Lung (tissue), 12 donors: Measurements from ENCODE around the gene CEP192. TPM values are rescaled to one million over a fixed set of nuclear protein-coding genes. Genes with fewer than 3 reads are reported as not detected.

Experiments used
- ATAC-seq: fragments of 200-7000 bp; cut with Tn5 transposase; one replicate; pipeline ENCODE4 v1.9.1; 2020; ENCODE audit warnings: moderate number of reproducible peaks; ENCODE audit not compliant: insufficient read depth, low FRiP score
- DNase-seq, 3 donors: peaks; one replicate each; pipeline ENCODE4 v3.0.0-alpha.2; 2013 to 2017
- H3K27ac ChIP-seq, 2 donors: one replicate each; pipeline ENCODE4 v1.5.1; 2013; ENCODE audit warnings: mild to moderate bottlenecking in 2 of 2, moderate library complexity in 2 of 2, control low read depth in 1 of 2, inconsistent platforms in 1 of 2, low read depth in 1 of 2, low read length in 1 of 2
- H3K27me3 ChIP-seq, 3 donors: one replicate each; pipeline ENCODE4 v1.5.1; 2013; ENCODE audit warnings: low read length in 2 of 3; ENCODE audit not compliant: control insufficient read depth in 3 of 3, insufficient read depth in 3 of 3
- H3K36me3 ChIP-seq, 4 donors: one replicate each; pipeline ENCODE4 v1.5.1; 2013; ENCODE audit warnings: low read length in 4 of 4, mild to moderate bottlenecking in 1 of 4, moderate library complexity in 1 of 4; ENCODE audit not compliant: control insufficient read depth in 4 of 4, insufficient read depth in 4 of 4
- H3K4me1 ChIP-seq, 5 donors: one replicate each; pipeline ENCODE4 v1.5.1; 2013; ENCODE audit warnings: low read length in 5 of 5, mild to moderate bottlenecking in 2 of 5, moderate library complexity in 1 of 5; ENCODE audit not compliant: control insufficient read depth in 5 of 5, insufficient read depth in 5 of 5
- H3K4me3 ChIP-seq: one replicate; pipeline ENCODE4 v1.5.1; 2013; ENCODE audit warnings: mild to moderate bottlenecking, control low read depth, moderate library complexity
- H3K9ac ChIP-seq, 2 donors: one replicate each; pipeline ENCODE4 v1.5.1; 2013; ENCODE audit warnings: low read length in 2 of 2, control low read depth in 1 of 2; ENCODE audit not compliant: insufficient read depth in 1 of 2
- H3K9me3 ChIP-seq, 4 donors: one replicate each; pipeline ENCODE4 v1.5.1; 2013; ENCODE audit warnings: low read length in 3 of 4, mild to moderate bottlenecking in 1 of 4, moderate library complexity in 1 of 4; ENCODE audit not compliant: control insufficient read depth in 4 of 4, insufficient read depth in 3 of 4
- CTCF ChIP-seq: IDR thresholded peaks from 2 replicates; pipeline ENCODE4 v1.5.1; 2012; ENCODE audit warnings: mild to moderate bottlenecking; ENCODE audit errors: control extremely low read depth, extremely low read depth
- WGBS, 2 donors: extraction: QIAGEN DNeasy Blood & Tissue Kit; methylation state at CpG; one replicate each; pipeline ENCODE4 v1.1.7; 2013; 5-methylcytosine and 5-hydroxymethylcytosine counted together
- polyA plus RNA-seq, 2 donors: library from polyadenylated mRNA; stranded (reverse); fragments of 200-250 nt; gene quantifications; one replicate each; pipeline ENCODE4 v1.2.1, GENCODE V29; 2013
- total RNA-seq, 2 donors: library from RNA; depleted of rRNA in 1 of 2; stranded (reverse); fragments of >200 nt in 1 of 2; gene quantifications; one replicate each; pipeline ENCODE4 v1.2.1, GENCODE V29; 2014 to 2021
- donor health status: control.
- donor health status: control.
- donor health status: Bipolar disorder and iron deficiency.
- donor health status: healthy.
- donor health status: DM: yes; HTN: yes; CAD: no.

Gene CEP192
- total and polyA plus RNA-seq, 4 donors, result 8.0 to 43.0 (median 16.6) TPM

- DNase-seq, result no peak
- no peak for TF ChIP-seq CTCF
Measured at GRCh38 chr18:13158428-13158827, 167.3 kb downstream of the CEP192 start.

GRCh38 chr18:13159579-13159978 lies 168.4 kb downstream of the CEP192 start:
- Histone ChIP-seq H3K9ac (no peak overlapping the region), H3K4me3 (no peak overlapping the region), H3K27ac (no peak overlapping the region), H3K27me3 (no peaks in the 10 kb centered on the region), H3K9me3 (peaks cover 0 to 19% (median 3%) of the 10 kb centered on the region in 4 donors), H3K4me1 (no peaks in the 10 kb centered on the region), H3K36me3 (no peaks in the 10 kb centered on the region)
- DNase-seq (peak in 2 of 3 donors; percentile 56 to 61), ATAC-seq (peak; percentile 77)
- peak; percentile 32 for TF ChIP-seq CTCF
- WGBS, 2 donors, result 43 to 59% methylated on average over 5 of the region's 5 CpGs

More at GRCh38 chr18:13158428-13158827, 167.3 kb downstream of the CEP192 start:
- no peak for ATAC-seq
- Histone ChIP-seq H3K27ac (no peak overlapping the region), H3K9me3 (peaks cover 0 to 19% (median 3%) of the 10 kb centered on the region in 4 donors), H3K4me1 (no peaks in the 10 kb centered on the region), H3K9ac (no peak overlapping the region), H3K27me3 (no peaks in the 10 kb centered on the region), H3K36me3 (no peaks in the 10 kb centered on the region), H3K4me3 (no peak overlapping the region)
- WGBS, 2 donors, result 90 to 98% methylated on average over 1 of the region's 1 CpG

- Histone ChIP-seq H3K27ac (no peak overlapping the region), H3K4me1 (no peaks in the 10 kb centered on the region), H3K36me3 (no peaks in the 10 kb centered on the region), H3K9me3 (peaks cover 0 to 15% (median 3%) of the 10 kb centered on the region in 4 donors), H3K4me3 (no peak overlapping the region), H3K9ac (no peak overlapping the region), H3K27me3 (no peaks in the 10 kb centered on the region)
- ATAC-seq (no peak), DNase-seq (no peak)
- 89 to 94% methylated on average over 16 of the region's 16 CpGs for WGBS, 2 donors
- no peak for TF ChIP-seq CTCF
Measured at GRCh38 chr18:13161276-13161899, 170.2 kb downstream of the CEP192 start.
